ENCODE data around the gene CDA.
A peak's percentile ranks its signal among the peaks of the same experiment; 100 is the strongest.

Gene CDA

DNA sequence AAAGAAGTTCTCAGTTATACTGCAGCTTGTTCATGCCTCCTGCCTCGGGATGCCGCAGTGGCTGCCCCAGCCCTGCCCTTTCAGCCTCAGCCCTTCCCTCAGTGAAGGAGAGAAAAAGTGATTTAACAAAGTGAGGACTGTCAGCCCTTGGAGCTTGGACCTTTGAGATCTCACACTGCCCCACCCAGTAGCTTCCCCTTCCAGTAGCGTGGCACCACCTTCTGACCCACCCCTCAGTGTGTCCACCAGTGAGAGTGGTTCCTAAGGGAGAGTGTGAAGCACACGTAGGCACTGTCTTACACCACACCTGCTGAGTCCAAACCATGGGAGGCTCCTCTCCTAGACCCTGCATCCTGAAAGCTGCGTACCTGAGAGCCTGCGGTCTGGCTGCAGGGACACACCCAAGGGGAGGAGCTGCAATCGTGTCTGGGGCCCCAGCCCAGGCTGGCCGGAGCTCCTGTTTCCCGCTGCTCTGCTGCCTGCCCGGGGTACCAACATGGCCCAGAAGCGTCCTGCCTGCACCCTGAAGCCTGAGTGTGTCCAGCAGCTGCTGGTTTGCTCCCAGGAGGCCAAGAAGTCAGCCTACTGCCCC is at the start of gene CDA:
Gene CDA (plus strand): TSS at position 464 of the 592 bp plus-strand sequence. CDS start 33 bp downstream, at position 497.
- DNase-seq: no peak

GRCh38 chr1:20540281-20540680 is 48.6 kb upstream of the CDA start:
- no peak for DNase-seq

- DNase-seq: no peak
Observed at GRCh38 chr1:20546637-20547036, 42.3 kb upstream of the CDA start.

- DNase-seq: no peak
Observed at GRCh38 chr1:20551161-20551560, 37.7 kb upstream of the CDA start.

DNA sequence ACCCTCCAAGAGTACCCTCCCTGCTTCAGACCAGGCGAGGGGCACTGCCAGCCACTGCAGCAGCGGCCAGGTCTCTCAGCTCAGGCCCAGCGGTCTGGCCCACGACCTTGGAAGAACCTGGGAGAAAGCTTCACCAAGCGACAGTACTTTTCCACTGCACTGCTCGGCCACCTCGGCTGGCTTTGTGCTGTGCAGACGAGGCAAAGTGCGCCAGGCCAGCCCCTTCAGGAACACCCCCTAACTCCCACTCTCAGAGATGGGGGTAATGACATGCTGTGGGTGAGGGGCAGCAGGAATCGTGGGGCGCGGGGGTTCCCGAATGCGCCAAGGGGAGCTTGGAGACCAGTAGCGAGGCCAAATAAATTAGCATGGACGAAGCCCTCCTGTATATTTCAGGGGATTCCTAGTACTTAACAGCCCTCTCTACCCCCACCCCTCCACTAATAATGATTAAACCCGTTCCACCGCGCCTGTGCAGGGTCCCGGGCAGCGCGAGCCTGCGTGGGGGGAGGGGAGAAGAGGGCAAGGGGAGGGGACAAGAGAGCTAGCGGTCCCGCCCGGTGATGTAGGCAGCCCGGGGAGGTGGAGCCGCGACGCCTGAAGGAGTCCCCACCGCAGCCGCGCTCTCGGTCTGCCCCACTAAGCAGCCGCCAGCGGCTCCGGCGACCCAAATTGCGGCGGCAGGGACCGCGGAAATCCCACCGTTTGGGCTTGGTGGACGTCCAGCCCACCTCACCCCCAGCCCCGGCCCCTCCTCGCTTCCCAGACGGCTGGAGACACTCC is 36.8 kb upstream of the CDA start, which contains the start of gene FAM43B:
Gene FAM43B (plus strand): TSS at position 629 of the 783 bp plus-strand sequence. CDS start 401 bp downstream, outside the sequence.
- peak; percentile 18 to 59 for DNase-seq

- no peak for DNase-seq
Observed at GRCh38 chr1:20552728-20553445, 36.0 kb upstream of the CDA start.

- peak in 1 of 2 donors; percentile 16 for DNase-seq
Observed at GRCh38 chr1:20555025-20555757, 33.7 kb upstream of the CDA start.

GRCh38 chr1:20555758-20556120 is 33.2 kb upstream of the CDA start:
- no peak for DNase-seq

- DNase-seq: no peak
Observed at GRCh38 chr1:20558191-20558590, 30.7 kb upstream of the CDA start.

DNA sequence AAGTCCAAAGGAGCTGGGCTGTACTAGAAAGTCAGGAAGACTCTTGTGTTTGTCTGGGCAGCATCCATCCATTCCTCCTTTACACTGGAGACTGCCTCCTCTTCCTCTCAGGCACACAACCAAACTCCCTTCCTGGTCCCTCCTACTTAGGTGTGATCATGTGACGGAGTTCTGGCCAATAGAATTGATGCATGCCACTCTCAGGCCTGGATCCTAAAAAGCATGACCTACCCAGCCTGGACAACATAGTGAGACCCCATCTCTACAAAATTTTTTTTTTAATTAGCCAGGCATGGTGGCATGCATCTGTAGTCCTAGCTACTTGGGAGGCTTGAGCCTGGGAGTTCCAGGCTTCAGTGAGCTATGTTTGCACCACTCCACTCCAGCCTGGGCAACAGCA is 27.9 kb upstream of the CDA start:
- DNase-seq: no peak

GRCh38 chr1:20565234-20565633 is 23.7 kb upstream of the CDA start:
- no peak for DNase-seq

- DNase-seq: no peak
Observed at GRCh38 chr1:20569523-20570098, 19.3 kb upstream of the CDA start.

DNA sequence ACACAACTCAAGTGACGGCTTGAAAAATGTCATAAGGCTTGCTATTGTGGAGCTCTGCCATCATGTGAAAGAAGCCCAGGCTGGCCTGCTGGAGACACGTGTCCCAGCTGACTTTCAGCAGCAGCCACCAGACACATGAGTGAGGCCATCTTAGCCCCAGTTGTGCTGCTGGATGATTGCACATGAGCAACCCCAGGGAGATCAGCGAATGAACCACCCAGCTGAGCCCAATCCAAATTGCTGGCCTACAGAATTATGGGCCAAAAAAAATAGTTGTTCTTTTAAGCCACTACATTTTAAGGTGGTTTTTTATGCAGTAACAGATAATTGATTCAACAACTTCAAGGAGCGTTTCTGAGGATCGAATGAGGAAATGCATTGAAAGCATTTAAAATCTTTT is 17.5 kb upstream of the CDA start:
- DNase-seq: no peak

- DNase-seq: no peak
Observed at GRCh38 chr1:20573987-20574386, 14.9 kb upstream of the CDA start.

- no peak for DNase-seq
Observed at GRCh38 chr1:20574686-20575540, 14.0 kb upstream of the CDA start.

- DNase-seq: no peak
Observed at GRCh38 chr1:20575541-20576336, 13.2 kb upstream of the CDA start.

- no peak for DNase-seq
Observed at GRCh38 chr1:20578062-20578461, 10.8 kb upstream of the CDA start.

GRCh38 chr1:20578721-20579395 is 10.0 kb upstream of the CDA start:
- DNase-seq: no peak

GRCh38 chr1:20584890-20585289 is 4.0 kb upstream of the CDA start:
- no peak for DNase-seq

DNA sequence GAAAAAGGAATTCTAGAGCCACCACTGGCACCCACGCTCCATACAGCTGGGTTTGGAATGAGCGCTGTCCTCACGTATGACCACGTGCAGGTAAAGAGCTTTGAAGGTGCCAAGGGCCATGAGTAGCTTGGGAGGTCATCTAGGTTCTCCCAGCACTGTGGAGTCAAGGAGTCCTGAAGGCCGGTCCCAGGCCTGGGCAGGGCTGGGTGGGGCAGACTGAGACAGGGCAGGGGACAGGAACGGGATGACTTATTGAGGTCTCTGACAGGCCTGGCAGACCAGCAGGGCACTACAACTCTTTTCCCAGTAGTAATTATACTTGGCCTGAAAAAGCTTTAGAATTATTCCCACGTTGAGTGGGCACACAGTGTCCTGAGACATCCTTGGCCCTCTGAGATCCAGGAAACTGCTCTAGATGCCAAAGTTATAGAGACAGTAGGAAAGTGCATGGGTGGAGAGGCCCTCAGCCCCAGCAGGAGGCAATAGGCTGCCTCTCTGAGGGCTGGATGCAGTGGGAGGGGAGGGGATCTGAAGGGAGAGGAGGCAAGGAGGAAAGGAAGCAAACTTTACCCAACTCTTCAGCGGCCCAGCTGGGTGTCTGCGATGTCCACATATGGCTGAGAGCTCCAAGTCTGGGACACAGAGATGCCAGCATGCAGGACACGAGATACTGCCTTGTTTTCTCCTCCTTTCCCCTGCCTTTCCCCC is 1.8 kb upstream of the CDA start:
- DNase-seq: no peak

All from hippocampal formation (tissue), 2 donors.